B cell (primary cell): ENCODE results near the gene TMEM108. TPM values are rescaled to one million over a fixed set of nuclear protein-coding genes. Genes with fewer than 3 reads are reported as not detected.

ENCODE experiments used
- ATAC-seq: fragments of 200-7000 bp; cut with Tn5 transposase; one replicate; pipeline ENCODE4 v1.10.0; 2021; ENCODE audit warnings: low read depth, mild to moderate bottlenecking, moderate number of reproducible peaks, moderate library complexity
- CTCF ChIA-PET: fragments of 350-600 bp; sonication (Branson Sonifier 250); formaldehyde crosslinking; loops from one replicate; lab custom pipeline; 2021; ENCODE audit warnings: antibody characterized with exemption, inconsistent platforms; lab: Charles Lee
- POLR2A ChIA-PET: fragments of 350-600 bp; sonication (Branson Sonifier 250); formaldehyde crosslinking; loops from one replicate; lab custom pipeline; 2021; ENCODE audit warnings: antibody characterized with exemption; lab: Charles Lee
- DNase-seq: peaks from one replicate; pipeline ENCODE4 v3.0.0; 2013
- H2AFZ ChIP-seq: 2 replicates; pipeline ENCODE4 v1.6.1; 2012; ENCODE audit warnings: mild to moderate bottlenecking, low read depth, low read length; ENCODE audit not compliant: insufficient read depth, poor library complexity, severe bottlenecking
- H3K27ac ChIP-seq, 2 donors: 1 replicate in 1 of 2; 2 replicates in 1 of 2; pipeline ENCODE4 v1.5.1; 2012 to 2013; ENCODE audit warnings: low read length in 2 of 2, mild to moderate bottlenecking in 2 of 2, moderate library complexity in 1 of 2
- H3K27me3 ChIP-seq, 4 experiments: fragments of 200-600 bp in 1 of 4; sonication (generic) in 1 of 4; replicated peaks in 1 of 4; 1 replicate in 2 of 4; 2 replicates in 2 of 4; pipeline versions ENCODE4 v1.6.1 to v1.7.0; 2013 to 2016; ENCODE audit warnings: low read length in 3 of 4, mild to moderate bottlenecking in 2 of 4, mixed read lengths in 1 of 4, moderate library complexity in 1 of 4; ENCODE audit not compliant: insufficient read depth in 4 of 4, control insufficient read depth in 3 of 4; ENCODE audit errors: control extremely low read depth in 1 of 4
- H3K36me3 ChIP-seq, 2 experiments: replicated peaks in 1 of 2; 1 replicate in 1 of 2; 2 replicates in 1 of 2; pipeline versions ENCODE4 v1.6.1 to v1.7.1; 2013; ENCODE audit warnings: low read length in 1 of 2; ENCODE audit not compliant: insufficient read depth in 2 of 2, control insufficient read depth in 1 of 2; ENCODE audit errors: control extremely low read depth in 1 of 2, extremely low read depth in 1 of 2
- H3K4me1 ChIP-seq, 2 donors: fragments of 200-600 bp in 1 of 2; sonication (generic) in 1 of 2; 1 replicate in 1 of 2; 2 replicates in 1 of 2; pipeline versions ENCODE4 v1.5.1 to v1.6.1; 2013 to 2017; ENCODE audit warnings: low read length in 2 of 2; ENCODE audit not compliant: control insufficient read depth in 2 of 2, insufficient read depth in 2 of 2
- H3K4me2 ChIP-seq: replicated peaks from 2 replicates; pipeline ENCODE3; 2012; ENCODE audit warnings: mild to moderate bottlenecking, low read depth, low read length; ENCODE audit not compliant: poor library complexity, severe bottlenecking
- H3K4me3 ChIP-seq, 5 experiments: fragments of 200-600 bp in 1 of 5; sonication (generic) in 1 of 5; 1 replicate in 3 of 5; 2 replicates in 2 of 5; pipeline versions ENCODE4 v1.5.1 to v1.7.0; 2011 to 2016; ENCODE audit warnings: low read length in 4 of 5, mild to moderate bottlenecking in 4 of 5, low read depth in 2 of 5, control low read depth in 1 of 5, moderate library complexity in 1 of 5; ENCODE audit not compliant: insufficient read depth in 1 of 5; ENCODE audit errors: control extremely low read depth in 1 of 5, extremely low read depth in 1 of 5
- H3K79me2 ChIP-seq: fragments of 200-600 bp; sonication (generic); one replicate; pipeline ENCODE4 v1.6.0; 2016; ENCODE audit warnings: low read length; ENCODE audit not compliant: control insufficient read depth, insufficient read depth
- H3K9ac ChIP-seq: fragments of 200-600 bp; sonication (generic); 2 replicates; pipeline ENCODE4 v1.6.1; 2017; ENCODE audit warnings: mild to moderate bottlenecking, low read length, moderate library complexity
- H3K9me3 ChIP-seq, 3 donors: one replicate each; pipeline versions ENCODE4 v1.6.1 to v1.7.1; 2013; ENCODE audit warnings: low read length in 2 of 3; ENCODE audit not compliant: control insufficient read depth in 2 of 3, insufficient read depth in 1 of 3; ENCODE audit errors: control extremely low read depth in 1 of 3
- H4K20me1 ChIP-seq: 2 replicates; pipeline ENCODE4 v1.6.0; 2012; ENCODE audit warnings: mild to moderate bottlenecking, low read length; ENCODE audit not compliant: insufficient read depth, control insufficient read depth, poor library complexity, severe bottlenecking
- H3K27ac Mint-ChIP-seq: one replicate; pipeline ENCODE4 v1.8.0; 2021; ENCODE audit warnings: mixed read lengths
- H3K27me3 Mint-ChIP-seq: one replicate; pipeline ENCODE4 v1.8.0; 2021; ENCODE audit warnings: mixed read lengths
- H3K4me1 Mint-ChIP-seq: one replicate; pipeline ENCODE4 v1.8.0; 2021; ENCODE audit warnings: mixed read lengths
- H3K4me3 Mint-ChIP-seq: one replicate; pipeline ENCODE4 v1.8.0; 2021; ENCODE audit warnings: mixed read lengths
- H3K9me3 Mint-ChIP-seq: one replicate; pipeline ENCODE4 v1.8.0; 2022; ENCODE audit warnings: mixed read lengths; ENCODE audit not compliant: insufficient read depth
- EZH2 ChIP-seq: IDR thresholded peaks from 2 replicates; pipeline ENCODE4 v1.6.1; 2012; ENCODE audit warnings: borderline replicate concordance, low read depth, mild to moderate bottlenecking, moderate library complexity, low read length; ENCODE audit not compliant: insufficient read depth, poor library complexity, severe bottlenecking
- WGBS: methylation state at CpG from one replicate; pipeline ENCODE4 v1.1.5; 2013; ENCODE audit warnings: missing lambda C conversion rate; ENCODE audit not compliant: insufficient coverage; 5-methylcytosine and 5-hydroxymethylcytosine counted together
- intact Hi-C: fragments of 100-400 bp; cut with micrococcal nuclease; formaldehyde crosslinking; loops from one replicate; pipeline ENCODE4 v1.10.0; 2022
- polyA plus RNA-seq: library from polyadenylated mRNA; depleted of rRNA; stranded (reverse); fragments of >200 nt; gene quantifications from 2 replicates; pipeline ENCODE4 v1.2.3, GENCODE V29; 2012
- total RNA-seq, 2 donors: library from RNA; stranded (reverse); fragments of 120-200 nt in 1 of 2; gene quantifications; 1 replicate in 1 of 2; 2 replicates in 1 of 2; pipeline versions ENCODE4 v1.2.3 to v1.2.4, GENCODE V29; 2013 to 2022
- TF ChIP-seq, protein P1 (sequence below): fragments of 200-600 bp; IDR thresholded peaks from one replicate; pipeline ENCODE4 v1.8.0; 2022; ENCODE audit warnings: antibody characterized with exemption, mild to moderate bottlenecking

TMEM108 gene
- total and polyA plus RNA-seq, 2 donors (not counting 1 experiment from before 2014, with no cell fraction given) = not detected

DNA sequence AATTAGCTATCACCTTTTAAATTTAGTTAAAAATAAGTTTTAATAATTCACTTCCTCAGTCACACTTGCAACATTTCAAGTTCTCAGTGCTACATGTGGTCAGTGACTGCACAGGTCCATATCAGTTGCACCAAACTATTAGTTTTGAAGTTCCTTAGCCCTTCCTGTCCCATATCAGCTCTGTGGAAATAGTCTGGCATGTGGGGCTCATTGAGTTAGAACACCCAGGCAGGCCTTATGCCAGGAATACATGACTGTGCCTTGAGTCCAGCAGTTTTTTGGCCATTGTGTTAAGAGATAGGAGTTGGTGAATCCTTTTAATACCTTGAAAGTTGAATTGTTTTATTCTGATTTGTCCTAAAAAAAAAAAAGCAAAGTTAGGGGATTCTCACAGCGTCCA lies 207.9 kb downstream of the TMEM108 start:
- no peaks in the 10 kb centered on the region for H3K36me3 ChIP-seq
- H3K27ac ChIP-seq = no peak overlapping the region
- TF ChIP-seq, protein P1, sequence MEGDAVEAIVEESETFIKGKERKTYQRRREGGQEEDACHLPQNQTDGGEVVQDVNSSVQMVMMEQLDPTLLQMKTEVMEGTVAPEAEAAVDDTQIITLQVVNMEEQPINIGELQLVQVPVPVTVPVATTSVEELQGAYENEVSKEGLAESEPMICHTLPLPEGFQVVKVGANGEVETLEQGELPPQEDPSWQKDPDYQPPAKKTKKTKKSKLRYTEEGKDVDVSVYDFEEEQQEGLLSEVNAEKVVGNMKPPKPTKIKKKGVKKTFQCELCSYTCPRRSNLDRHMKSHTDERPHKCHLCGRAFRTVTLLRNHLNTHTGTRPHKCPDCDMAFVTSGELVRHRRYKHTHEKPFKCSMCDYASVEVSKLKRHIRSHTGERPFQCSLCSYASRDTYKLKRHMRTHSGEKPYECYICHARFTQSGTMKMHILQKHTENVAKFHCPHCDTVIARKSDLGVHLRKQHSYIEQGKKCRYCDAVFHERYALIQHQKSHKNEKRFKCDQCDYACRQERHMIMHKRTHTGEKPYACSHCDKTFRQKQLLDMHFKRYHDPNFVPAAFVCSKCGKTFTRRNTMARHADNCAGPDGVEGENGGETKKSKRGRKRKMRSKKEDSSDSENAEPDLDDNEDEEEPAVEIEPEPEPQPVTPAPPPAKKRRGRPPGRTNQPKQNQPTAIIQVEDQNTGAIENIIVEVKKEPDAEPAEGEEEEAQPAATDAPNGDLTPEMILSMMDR = no peak
- no peak for TF ChIP-seq EZH2
- no peak for ATAC-seq
- H3K9me3 ChIP-seq = no peaks in the 10 kb centered on the region
- CTCF ChIA-PET = no interaction called here
- Mint-ChIP-seq H3K4me3 (no peak overlapping the region), H3K9me3 (no peaks in the 10 kb centered on the region), H3K27ac (no peak overlapping the region), H3K4me1 (no peaks in the 10 kb centered on the region), H3K27me3 (peaks cover 15% of the 10 kb centered on the region)
- intact Hi-C loops = no loop called here
- no peak overlapping the region for H2AFZ ChIP-seq
- POLR2A ChIA-PET = no interaction called here
- no peak overlapping the region for H3K9ac ChIP-seq
- no peak for DNase-seq
- H3K27me3 ChIP-seq = peaks cover 0 to 3% (median 0%) of the 10 kb centered on the region in 4 experiments
- no peaks in the 10 kb centered on the region for H3K4me1 ChIP-seq
- no peak overlapping the region for H3K4me2 ChIP-seq
- no peaks in the 10 kb centered on the region for H3K79me2 ChIP-seq
- H3K4me3 ChIP-seq = no peak overlapping the region
- H4K20me1 ChIP-seq = no peaks in the 10 kb centered on the region
- no CpG with 5 or more reads among the region's 1 CpG for WGBS

DNA sequence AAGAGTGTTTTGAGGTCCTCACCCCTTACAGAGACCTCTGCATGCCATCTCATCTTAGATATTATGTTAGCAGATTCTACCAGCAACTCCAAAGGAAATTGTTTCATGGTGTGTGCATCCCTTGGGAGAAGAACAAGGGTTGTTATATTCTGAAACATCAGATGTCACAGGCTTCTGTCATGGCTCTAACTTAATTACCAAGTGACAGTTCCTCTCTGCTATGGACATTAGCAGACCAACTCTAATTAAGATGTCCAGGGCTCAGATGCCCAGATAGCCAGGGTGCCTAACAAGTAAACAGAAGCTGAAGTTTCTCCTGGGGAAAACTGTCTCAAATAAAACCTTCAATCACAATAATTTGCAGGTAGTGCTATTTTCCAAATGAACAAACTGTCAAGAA lies 208.6 kb downstream of the TMEM108 start:
- H3K27ac ChIP-seq = no peak overlapping the region
- H3K36me3 ChIP-seq = no peaks in the 10 kb centered on the region
- H3K4me3 Mint-ChIP-seq = no peak overlapping the region
- H3K79me2 ChIP-seq = no peaks in the 10 kb centered on the region
- peaks cover 0 to 3% (median 0%) of the 10 kb centered on the region in 4 experiments for H3K27me3 ChIP-seq
- H4K20me1 ChIP-seq = no peaks in the 10 kb centered on the region
- TF ChIP-seq, protein P1 = no peak
- no peak for TF ChIP-seq EZH2
- ATAC-seq (no peak), DNase-seq (no peak)
- ChIA-PET CTCF (interaction anchor here (0.9 kb wide), 1 partner anchor 520 kb away, joined by 3 read pairs; no protein-coding TSS in a partner anchor), POLR2A (no interaction called here)
- H2AFZ ChIP-seq = no peak overlapping the region
- H3K4me1 Mint-ChIP-seq = no peaks in the 10 kb centered on the region
- H3K4me1 ChIP-seq = no peaks in the 10 kb centered on the region
- peaks cover 13% of the 10 kb centered on the region for H3K27me3 Mint-ChIP-seq
- H3K9me3 ChIP-seq = no peaks in the 10 kb centered on the region
- no peak overlapping the region for H3K4me2 ChIP-seq
- H3K9ac ChIP-seq = no peak overlapping the region
- no peak overlapping the region for H3K27ac Mint-ChIP-seq
- no peaks in the 10 kb centered on the region for H3K9me3 Mint-ChIP-seq
- H3K4me3 ChIP-seq = no peak overlapping the region
- intact Hi-C loops = no loop called here
